AG09319 (cell line): ENCODE measurements around the gene USP51.
"Not testable (repeated sequence)": the region's sequence is repeated elsewhere in the genome, so short reads cannot be mapped to it uniquely, and the experiment has no call there.

Source experiments
- DNase-seq: peaks from one replicate; pipeline ENCODE4 v3.0.0-alpha.2; 2010; ENCODE audit warnings: low read depth; ENCODE audit errors: extremely low read depth
- TF ChIP-seq, protein P1 (sequence below): IDR thresholded peaks from 2 replicates; pipeline ENCODE4 v1.5.1; 2011; ENCODE audit warnings: low read depth, mild to moderate bottlenecking, inconsistent platforms, low read length, moderate library complexity

USP51 gene

DNA sequence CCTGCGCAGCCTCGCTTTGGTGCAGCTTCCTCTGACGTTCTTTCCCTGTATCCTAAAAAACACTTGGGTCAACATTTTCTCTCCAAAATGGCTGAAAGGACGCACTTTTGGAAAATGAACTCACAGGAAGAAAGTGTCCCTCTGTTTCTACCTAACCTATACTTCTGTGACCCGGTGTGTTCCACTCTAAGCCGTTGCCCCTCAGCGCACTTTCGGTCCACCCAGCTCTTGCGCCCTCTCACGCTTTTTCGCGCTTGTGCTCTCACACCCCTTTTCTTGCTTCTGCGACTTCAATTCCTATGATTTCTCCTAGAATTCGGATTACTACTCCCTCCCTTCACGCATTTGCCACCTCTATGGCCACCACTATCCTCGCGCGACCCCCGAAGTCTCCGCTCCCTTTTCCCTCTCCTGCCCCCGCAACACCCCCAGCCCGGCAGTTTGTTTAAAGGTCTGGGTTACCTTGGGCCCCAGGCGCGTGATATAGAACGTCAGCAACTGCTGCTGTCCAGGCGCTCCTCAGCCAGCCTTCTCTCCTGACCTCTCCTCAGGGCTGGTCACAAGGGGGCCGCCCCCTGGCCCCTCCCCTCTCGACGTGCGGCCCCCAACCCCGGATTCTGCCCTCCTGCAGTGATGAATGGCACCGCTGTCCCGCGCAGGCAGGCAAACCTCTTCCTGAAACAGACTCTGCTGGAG, at the start of gene USP51:
Gene USP51 (minus strand): TSS at position 535 of the 696 bp plus-strand sequence. CDS start 909 bp downstream, outside the sequence.
- TF ChIP-seq, protein P1, sequence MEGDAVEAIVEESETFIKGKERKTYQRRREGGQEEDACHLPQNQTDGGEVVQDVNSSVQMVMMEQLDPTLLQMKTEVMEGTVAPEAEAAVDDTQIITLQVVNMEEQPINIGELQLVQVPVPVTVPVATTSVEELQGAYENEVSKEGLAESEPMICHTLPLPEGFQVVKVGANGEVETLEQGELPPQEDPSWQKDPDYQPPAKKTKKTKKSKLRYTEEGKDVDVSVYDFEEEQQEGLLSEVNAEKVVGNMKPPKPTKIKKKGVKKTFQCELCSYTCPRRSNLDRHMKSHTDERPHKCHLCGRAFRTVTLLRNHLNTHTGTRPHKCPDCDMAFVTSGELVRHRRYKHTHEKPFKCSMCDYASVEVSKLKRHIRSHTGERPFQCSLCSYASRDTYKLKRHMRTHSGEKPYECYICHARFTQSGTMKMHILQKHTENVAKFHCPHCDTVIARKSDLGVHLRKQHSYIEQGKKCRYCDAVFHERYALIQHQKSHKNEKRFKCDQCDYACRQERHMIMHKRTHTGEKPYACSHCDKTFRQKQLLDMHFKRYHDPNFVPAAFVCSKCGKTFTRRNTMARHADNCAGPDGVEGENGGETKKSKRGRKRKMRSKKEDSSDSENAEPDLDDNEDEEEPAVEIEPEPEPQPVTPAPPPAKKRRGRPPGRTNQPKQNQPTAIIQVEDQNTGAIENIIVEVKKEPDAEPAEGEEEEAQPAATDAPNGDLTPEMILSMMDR = no peak; the same call in 1 of the 2 replicates
- DNase-seq = peak; percentile 27

DNA sequence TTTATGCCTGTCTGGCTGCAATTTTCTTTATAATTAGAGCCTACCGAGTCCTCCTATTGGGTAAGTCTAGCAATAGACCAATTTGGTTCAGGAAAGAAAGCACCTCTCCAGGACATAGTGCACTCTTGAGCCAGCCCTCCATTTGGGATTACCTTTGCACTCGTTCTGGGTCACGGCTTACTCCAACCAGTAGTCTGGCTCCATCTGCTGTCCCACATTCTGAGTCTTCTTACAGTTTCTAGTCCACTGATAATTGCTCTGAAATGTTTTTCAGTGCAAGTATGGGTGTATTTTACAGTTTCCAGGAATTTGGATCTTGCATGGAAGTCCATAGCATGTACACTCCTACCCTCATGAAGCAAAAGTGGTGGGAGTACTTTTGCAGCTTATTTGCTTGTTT, 34.8 kb upstream of the USP51 start:
- TF ChIP-seq, protein P1 = no peak
- DNase-seq = no peak

DNA sequence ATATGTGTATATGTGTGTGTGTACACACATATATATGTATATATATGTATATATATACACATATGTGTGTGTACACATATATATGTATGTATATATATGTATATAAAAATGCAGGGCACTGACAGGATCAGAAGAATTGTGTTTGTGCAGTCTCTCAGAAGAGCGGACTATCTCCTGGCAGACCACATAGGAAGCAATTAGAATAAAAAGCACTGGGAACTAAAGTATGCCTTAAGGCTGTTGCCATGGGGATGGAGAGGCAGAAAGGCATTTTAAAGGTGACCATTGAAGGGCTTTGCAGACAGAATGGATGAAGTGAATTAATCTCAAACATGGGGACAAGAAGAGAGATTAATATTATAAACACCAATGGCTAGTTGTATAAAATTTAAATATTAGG, 33.7 kb upstream of the USP51 start:
- TF ChIP-seq, protein P1 = no peak
- DNase-seq = no peak

DNA sequence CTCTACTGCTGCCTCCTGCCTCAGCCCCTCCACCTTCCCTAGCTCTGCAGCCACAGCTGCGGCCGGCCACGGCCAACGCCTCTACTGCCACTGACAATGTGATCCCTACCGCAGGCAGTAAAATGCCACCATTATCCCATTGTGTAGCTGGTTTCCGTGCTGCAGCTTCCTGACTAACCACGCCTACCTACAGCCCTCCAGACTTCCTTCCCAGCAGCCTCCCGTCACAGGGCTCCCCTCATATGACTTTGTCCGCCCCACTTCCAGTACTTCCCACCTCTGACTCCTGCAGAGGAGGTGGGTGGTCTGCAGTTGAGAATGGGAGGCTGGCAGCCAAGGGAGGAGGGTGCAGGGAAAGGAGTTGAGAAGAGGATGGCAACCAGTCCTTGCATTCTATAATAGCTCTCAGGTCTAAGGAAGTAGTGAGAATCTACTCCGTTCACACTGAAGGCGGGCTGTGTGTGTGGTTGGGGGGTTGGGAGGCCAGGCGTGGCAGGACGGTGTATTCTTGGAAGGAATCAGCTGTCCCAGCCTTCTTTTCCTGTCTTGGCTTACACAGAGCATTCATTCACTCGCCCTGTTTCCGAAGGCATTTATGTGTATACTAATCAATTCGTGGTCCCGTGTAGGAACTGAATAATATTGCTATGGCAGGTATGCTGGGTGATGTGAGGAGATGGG, 33.1 kb upstream of the USP51 start:
- no peak for DNase-seq
- TF ChIP-seq, protein P1 = no peak

DNA sequence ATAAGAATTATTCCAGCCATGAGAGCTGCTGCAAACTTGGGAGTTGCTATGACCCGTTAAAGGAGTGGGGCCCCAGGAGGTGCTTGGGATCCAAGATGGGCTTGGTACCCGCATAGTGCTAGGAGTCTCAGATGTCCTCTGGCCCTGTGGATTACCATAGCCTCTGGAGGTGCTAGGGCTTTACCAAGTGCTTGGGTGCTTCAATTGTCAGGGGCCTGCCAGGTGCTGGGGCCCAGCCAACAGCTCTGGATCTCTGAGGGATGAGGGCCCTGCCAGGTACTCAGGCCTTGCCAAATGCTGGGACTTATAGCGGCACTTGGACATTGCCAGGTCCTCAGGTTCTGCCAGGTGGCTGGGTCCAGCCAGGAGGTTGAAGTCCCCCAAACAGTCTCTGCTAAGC, 32.0 kb upstream of the USP51 start:
- no peak for DNase-seq
- TF ChIP-seq, protein P1 = no peak

DNA sequence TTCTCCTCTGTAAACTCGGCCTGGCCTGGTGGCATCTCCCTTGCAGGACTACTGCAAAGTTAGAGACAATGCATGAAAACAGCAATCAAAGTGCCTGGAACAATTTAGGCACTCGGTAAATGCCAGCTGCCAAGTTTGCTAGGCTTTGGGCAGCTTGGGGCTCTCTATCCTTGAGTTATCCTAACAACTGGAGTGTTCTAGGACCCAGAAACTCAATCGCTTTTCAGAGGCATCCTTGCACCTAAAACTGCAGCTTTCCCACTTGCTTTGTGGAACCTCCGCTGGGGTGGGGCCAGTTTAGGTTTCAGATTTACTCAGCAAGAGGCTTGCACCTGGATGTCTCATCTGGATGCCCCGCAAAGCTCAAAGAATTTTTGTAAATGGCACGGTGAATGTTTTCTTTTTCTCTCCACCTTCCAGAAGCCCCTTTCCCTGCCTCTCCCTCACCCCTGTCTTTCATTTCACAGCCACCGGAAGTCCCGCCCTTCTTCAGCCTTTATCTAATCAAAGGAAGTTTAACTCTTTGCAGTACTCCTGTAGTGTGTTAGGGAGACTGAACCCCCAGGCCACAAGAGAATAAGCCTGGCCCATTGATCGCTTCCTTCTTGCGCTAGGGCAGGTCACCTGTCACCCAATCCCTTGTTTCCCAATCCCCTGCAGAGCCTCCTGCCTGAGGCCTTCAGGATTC, 27.3 kb upstream of the USP51 start:
- not testable (repeated sequence) for DNase-seq

DNA sequence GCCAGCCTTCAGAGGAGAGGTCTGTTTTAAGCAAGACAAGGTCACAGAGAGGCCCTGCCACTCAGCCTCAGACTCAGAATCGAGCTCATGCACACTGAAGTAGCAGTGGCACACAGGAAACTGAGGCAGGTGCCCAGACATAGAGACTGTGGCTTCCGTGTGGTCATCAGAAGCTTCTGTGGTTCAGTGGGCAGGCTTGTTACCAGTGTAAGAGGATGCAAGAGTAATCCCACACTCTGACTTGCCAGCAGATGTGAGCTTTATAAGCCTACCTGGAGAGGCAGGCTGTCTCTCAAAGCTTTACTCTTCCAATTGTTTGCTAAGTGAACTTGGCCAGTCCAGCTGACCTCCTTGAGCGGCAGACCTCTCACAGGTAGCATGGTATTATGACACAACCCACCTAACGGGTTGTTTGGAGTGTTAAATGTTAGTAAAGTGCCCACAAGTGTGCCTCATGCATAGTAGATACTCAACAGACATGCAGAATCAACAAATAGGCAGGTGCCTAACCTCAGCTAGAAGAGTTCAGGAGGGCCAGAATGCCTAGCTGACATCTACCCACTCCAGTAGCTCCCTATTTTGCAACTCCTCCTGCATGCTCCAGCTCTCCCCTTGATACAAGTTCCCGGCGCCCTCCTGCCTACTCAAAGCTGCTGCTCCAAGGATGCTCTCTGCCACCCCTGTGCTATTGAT, 23.5 kb upstream of the USP51 start:
- not testable (repeated sequence) for DNase-seq

DNA sequence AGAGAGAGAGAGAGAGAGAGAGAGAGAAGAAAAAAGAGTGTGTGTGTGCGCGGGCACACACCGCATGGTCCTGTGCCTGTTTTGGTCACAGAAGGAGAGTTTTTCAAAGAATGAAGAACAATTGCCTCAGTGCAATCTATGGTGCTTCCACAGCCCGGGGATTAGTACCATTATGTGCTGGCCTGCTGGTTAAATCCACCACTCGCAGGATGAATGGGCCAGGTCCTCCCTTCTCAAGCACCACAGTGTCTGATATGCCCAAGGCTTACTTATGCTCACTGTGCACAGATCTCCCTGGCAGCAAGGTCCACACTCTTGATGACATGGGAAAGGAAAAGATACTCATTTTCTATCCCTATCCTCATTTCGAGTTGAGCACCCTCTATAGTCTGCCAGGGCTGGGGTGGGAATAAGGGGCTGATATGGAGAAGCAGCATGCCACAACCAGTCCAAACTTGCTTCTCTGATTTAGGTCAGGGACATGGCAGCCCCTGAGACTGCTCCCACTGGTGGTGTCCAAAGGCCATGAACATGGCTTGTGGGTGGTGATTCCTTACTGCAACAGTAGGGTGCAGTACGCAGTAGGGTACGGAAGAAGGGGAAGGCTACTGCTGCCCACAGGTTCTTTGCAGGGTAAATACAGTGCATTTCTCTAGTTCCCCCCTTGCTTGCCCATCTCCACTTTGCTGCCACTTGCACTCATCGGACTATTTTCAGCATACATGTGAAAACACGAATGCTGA, 18.9 kb upstream of the USP51 start:
- DNase-seq = not testable (repeated sequence)

DNA sequence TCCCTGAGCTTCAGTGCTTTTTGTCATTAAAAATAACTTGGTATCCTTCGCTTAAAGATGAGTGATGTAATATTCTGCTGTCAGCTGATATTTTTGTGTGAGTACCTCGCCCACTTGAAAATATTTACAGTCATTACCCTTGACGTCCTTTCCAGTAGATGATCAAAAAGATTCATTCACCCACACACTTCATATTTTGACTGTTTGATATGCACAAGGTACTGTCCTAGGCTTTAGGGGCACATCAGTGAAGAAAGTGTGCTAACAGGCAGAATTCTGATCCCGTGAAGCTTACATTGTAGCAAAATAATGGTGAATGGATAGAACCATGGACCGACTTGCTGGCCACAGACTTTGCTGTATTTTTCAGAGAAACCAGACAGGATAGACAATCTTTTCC, 18.1 kb upstream of the USP51 start:
- DNase-seq = not testable (repeated sequence)

DNA sequence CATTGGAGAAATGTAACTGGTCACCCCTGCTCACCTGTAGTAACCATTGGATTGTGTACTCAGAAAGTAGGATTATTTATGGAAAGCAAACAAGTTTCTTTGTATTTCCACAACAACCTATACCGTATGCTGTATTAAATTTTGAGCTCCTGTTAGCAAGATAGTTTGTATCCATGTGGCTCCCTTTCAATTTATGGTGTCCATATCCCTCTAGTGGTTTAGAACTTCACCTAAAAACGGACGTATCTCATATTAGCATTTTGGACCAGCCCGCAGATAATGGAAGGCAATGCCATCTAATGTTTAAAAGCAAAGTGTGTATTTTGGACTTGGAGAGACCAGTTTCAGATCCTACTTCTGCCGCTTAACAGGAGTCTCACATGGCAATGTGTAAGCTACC, 17.4 kb upstream of the USP51 start:
- DNase-seq = not testable (repeated sequence)
